BJ (cell line): ENCODE results near the gene PRKCA. TPM values are rescaled to one million over a fixed set of nuclear protein-coding genes. Genes with fewer than 3 reads are reported as not detected.
"Not testable (repeated sequence)": the region's sequence is repeated elsewhere in the genome, so short reads cannot be mapped to it uniquely, and the experiment has no call there.

Experiments used
- CTCF ChIA-PET: fragments of 350-600 bp; formaldehyde crosslinking; extraction: SDS; loops from one replicate; lab custom pipeline; 2021; ENCODE audit warnings: antibody characterized with exemption, inconsistent platforms; lab: Yijun Ruan, JAX
- POLR2A ChIA-PET: fragments of 300-600 bp; sonication (Branson Sonifier 250); formaldehyde crosslinking; extraction: SDS; loops from one replicate; lab custom pipeline; 2021; ENCODE audit warnings: antibody characterized with exemption; lab: Charles Lee
- DNase-seq: peaks from one replicate; pipeline ENCODE4 v3.0.0-alpha.2; 2011; ENCODE audit warnings: low read depth
- H3K27me3 ChIP-seq: 2 replicates; pipeline ENCODE4 v1.6.0; 2011; ENCODE audit warnings: low read length; ENCODE audit not compliant: control insufficient read depth, insufficient read depth
- H3K36me3 ChIP-seq: 2 replicates; pipeline ENCODE4 v1.5.1; 2011; ENCODE audit warnings: low read length; ENCODE audit not compliant: control insufficient read depth, insufficient read depth
- H3K4me3 ChIP-seq: 2 replicates; pipeline ENCODE4 v1.5.1; 2011; ENCODE audit warnings: low read depth, mild to moderate bottlenecking, control low read depth, low read length
- polyA plus RNA-seq: library from polyadenylated mRNA; depleted of rRNA; stranded (reverse); fragments of >200 nt; gene quantifications from 2 replicates; pipeline ENCODE4 v1.2.3, GENCODE V29; 2011
- TF ChIP-seq, protein P1 (sequence below): IDR thresholded peaks from 2 replicates; pipeline ENCODE4 v1.5.1; 2011; ENCODE audit warnings: low read depth, mild to moderate bottlenecking, control low read depth, inconsistent platforms, low read length, moderate library complexity; ENCODE audit not compliant: insufficient read depth

The PRKCA gene
- polyA plus RNA-seq, 1 experiment, result 38.7 TPM

DNA sequence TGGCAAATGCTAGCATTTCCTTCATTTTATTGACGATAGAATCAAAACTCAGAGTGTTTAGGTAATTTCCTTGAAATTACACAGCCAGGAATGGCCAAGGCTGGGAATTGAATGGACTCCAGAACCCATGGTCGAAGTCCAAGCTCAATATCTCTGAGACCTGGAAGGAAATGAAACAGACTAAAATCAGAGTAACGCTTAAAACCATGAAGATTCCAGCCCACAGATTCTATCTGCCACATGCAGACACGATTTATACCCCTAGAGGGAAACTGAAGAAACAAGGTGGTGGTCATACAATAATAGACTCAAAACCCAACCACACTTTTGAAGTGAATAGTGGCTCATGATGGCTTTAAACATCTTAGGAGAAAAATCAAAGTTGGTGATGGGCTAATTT is 95.6 kb downstream of the PRKCA start:
- Histone ChIP-seq H3K36me3 (peaks cover 2% of the 10 kb centered on the region), H3K27me3 (no peaks in the 10 kb centered on the region), H3K4me3 (no peak overlapping the region)
- ChIA-PET POLR2A (no interaction called here), CTCF (no interaction called here)
- no peak for DNase-seq
- TF ChIP-seq, protein P1, sequence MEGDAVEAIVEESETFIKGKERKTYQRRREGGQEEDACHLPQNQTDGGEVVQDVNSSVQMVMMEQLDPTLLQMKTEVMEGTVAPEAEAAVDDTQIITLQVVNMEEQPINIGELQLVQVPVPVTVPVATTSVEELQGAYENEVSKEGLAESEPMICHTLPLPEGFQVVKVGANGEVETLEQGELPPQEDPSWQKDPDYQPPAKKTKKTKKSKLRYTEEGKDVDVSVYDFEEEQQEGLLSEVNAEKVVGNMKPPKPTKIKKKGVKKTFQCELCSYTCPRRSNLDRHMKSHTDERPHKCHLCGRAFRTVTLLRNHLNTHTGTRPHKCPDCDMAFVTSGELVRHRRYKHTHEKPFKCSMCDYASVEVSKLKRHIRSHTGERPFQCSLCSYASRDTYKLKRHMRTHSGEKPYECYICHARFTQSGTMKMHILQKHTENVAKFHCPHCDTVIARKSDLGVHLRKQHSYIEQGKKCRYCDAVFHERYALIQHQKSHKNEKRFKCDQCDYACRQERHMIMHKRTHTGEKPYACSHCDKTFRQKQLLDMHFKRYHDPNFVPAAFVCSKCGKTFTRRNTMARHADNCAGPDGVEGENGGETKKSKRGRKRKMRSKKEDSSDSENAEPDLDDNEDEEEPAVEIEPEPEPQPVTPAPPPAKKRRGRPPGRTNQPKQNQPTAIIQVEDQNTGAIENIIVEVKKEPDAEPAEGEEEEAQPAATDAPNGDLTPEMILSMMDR, result no peak

DNA sequence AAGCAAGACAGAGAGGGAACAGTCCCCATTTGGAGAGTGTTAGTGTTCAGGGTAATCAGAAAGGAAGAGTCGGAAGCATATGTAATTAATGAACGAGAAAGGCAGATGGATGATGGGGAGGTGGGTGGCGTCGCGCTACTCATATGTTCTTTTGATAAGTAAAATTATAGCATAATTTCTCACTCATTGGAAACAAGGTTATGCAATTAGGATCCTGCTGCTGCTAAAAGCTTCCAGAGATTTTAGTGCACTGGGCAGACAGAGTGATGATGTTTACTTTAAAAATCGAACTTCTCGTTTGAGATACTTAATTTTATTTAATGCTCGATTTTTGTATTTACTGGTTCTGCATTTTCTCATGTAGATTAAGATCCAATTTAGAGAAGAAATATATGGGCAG is 96.2 kb downstream of the PRKCA start:
- CTCF ChIA-PET, result no interaction called here
- Histone ChIP-seq H3K36me3 (no peaks in the 10 kb centered on the region), H3K4me3 (no peak overlapping the region), H3K27me3 (no peaks in the 10 kb centered on the region)
- no peak for DNase-seq
- POLR2A ChIA-PET, result no interaction called here
- TF ChIP-seq, protein P1, result no peak

DNA sequence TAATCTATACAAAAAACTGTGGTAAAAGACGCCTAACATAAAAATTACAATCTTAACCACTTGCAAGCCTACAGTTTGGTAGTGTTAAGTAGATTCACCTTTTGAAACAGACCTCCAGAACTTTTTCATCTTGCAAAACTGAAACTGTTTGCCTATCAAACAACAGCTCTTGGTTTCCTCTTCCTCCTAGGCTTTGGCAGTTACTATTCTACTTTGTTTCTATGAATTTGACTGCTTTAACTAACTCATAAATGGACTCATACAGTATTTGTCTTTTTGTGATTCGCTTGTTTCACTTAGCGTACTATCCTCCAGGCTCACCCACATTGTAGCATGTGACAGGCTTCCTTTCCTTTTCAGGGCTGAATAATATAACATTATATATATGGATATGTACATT is 97.0 kb downstream of the PRKCA start:
- Histone ChIP-seq H3K36me3 (no peaks in the 10 kb centered on the region), H3K4me3 (no peak overlapping the region), H3K27me3 (no peaks in the 10 kb centered on the region)
- ChIA-PET CTCF (no interaction called here), POLR2A (interaction anchor here (0.6 kb wide), 1 partner anchor 20 kb away, joined by 4 read pairs; no protein-coding TSS in a partner anchor)
- DNase-seq, result no peak
- TF ChIP-seq, protein P1, result no peak

DNA sequence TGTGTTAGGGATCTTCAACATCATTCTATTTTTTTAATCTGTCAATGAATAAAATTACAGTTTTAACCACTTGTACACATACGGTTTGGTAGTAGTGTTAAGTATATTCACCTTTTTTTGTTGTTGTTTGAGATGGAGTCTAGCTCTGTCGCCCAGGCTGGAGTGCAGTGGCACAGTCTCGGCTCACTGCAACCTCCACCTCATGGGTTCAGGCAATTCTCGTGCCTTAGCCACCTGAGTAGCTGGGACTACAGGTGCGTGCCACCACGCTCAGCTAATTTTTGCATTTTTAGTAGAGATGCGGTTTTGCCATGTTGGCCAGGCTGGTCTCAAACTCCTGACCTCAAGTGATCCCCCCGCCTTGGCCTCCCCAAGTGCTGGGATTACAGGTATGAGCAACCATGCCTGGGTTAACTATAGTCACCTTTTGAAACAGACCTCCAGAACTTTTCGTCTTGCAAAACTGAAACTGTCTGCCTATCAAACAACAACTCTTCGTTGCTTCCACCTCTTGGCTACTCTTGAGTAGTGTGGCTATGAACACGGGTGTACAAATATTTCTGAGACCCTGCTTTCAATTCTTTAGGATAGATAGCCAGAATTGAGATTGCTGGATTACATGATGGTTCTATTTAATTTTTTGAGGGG is 97.8 kb downstream of the PRKCA start:
- CTCF ChIA-PET, H3K27me3 ChIP-seq, DNase-seq, H3K36me3 ChIP-seq, H3K4me3 ChIP-seq: not testable (repeated sequence)
- POLR2A ChIA-PET, result interaction anchor here (0.6 kb wide), 1 partner anchor 21 kb away, joined by 4 read pairs; no protein-coding TSS in a partner anchor

DNA sequence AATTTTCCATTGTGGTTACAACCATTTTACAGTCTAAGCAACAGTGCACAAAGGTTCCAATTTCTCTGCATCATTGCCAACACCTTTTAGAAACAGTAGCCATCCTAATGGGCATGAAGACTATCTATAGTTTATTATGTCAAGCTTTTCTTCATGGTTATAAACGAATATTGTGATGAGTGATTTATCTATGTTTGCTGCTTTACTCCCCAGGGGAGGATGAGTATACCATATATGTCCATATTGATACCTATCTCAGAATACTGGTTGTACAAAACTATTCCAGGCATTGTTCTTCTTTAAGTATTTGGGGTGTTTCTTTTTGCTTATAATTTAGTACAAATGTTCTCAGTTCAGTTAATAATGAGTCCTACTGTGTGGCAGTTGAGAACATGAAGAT is 98.3 kb downstream of the PRKCA start:
- CTCF ChIA-PET, result no interaction called here
- H3K36me3 ChIP-seq, result no peaks in the 10 kb centered on the region
- DNase-seq, result no peak
- POLR2A ChIA-PET, result no interaction called here
- no peak overlapping the region for H3K4me3 ChIP-seq
- H3K27me3 ChIP-seq, result no peaks in the 10 kb centered on the region
- TF ChIP-seq, protein P1, result no peak

DNA sequence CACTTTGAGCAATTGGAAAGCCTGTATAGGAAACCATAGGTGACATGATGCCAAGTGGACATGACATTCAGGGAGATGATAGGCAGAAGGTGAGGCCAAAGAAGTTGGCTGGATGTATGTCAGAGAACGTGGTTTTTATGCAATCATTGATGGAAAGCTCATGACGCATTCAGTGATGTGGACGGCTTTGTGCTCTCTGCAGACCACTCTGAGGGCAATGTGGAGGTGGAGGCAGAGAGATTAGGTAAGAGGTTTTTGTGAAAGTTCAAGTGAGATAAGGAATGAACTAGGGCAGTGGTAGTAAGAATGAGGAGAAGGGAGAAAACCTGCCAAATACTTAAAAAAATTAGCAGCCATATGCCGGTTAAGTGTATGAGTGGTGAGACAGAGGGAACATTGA is 99.0 kb downstream of the PRKCA start:
- ChIA-PET CTCF (no interaction called here), POLR2A (no interaction called here)
- H3K4me3 ChIP-seq, result no peak overlapping the region
- no peak for DNase-seq
- TF ChIP-seq, protein P1, result no peak
- H3K36me3 ChIP-seq, result no peaks in the 10 kb centered on the region
- H3K27me3 ChIP-seq, result no peaks in the 10 kb centered on the region
